IMR-90 (cell line): ENCODE data around the gene GSE1.

ENCODE experiments used
- CHD1 ChIP-seq: IDR thresholded peaks from 2 replicates; pipeline ENCODE4 v1.6.1; 2012; ENCODE audit warnings: low read depth, low read length, improper control_type of control experiment
- CTCF ChIP-seq: conservative IDR thresholded peaks from 2 replicates; pipeline ENCODE4 v1.5.1; 2012; ENCODE audit warnings: mild to moderate bottlenecking, low read depth, low read length, improper control_type of control experiment
- ELK1 ChIP-seq: fragments of 150-350 bp; IDR thresholded peaks from 2 replicates; pipeline ENCODE4 v1.6.1; 2016; ENCODE audit warnings: low read depth, mild to moderate bottlenecking, low read length, moderate library complexity, borderline replicate concordance
- MAFK ChIP-seq: IDR thresholded peaks from 2 replicates; pipeline ENCODE4 v1.6.1; 2012; ENCODE audit warnings: low read depth, low read length, improper control_type of control experiment
- NFE2L2 ChIP-seq: fragments of 150-350 bp; IDR thresholded peaks from 2 replicates; pipeline ENCODE4 v1.6.1; 2016; ENCODE audit warnings: low read depth, mild to moderate bottlenecking, low read length
- POLR2A ChIP-seq: IDR thresholded peaks from 2 replicates; pipeline ENCODE4 v1.6.1; 2012; ENCODE audit warnings: mild to moderate bottlenecking, low read depth, low read length
- RAD21 ChIP-seq: IDR thresholded peaks from 2 replicates; pipeline ENCODE4 v1.6.1; 2012; ENCODE audit warnings: low read length, improper control_type of control experiment
- SMC3 ChIP-seq: fragments of 150-350 bp; IDR thresholded peaks from 2 replicates; pipeline ENCODE4 v1.6.1; 2016; ENCODE audit warnings: low read depth, mild to moderate bottlenecking, antibody characterized with exemption, low read length, moderate library complexity
- USF2 ChIP-seq: fragments of 150-350 bp; IDR thresholded peaks from 2 replicates; pipeline ENCODE4 v1.6.1; 2017; ENCODE audit warnings: mild to moderate bottlenecking, antibody characterized with exemption, low read length, low read depth

- TF ChIP-seq MAFK (no peak), RAD21 (no peak), CTCF (no peak), CHD1 (no peak), POLR2A (no peak), SMC3 (no peak), USF2 (no peak), ELK1 (no peak), NFE2L2 (no peak)
These were observed 99.0 kb downstream of the GSE1 start for GRCh38 chr16:85711982-85712587.
